Activated CD8-positive, alpha-beta T cell treated with anti-CD3 and anti-CD28 coated beads for 36 hours (primary cell): ENCODE measurements around the gene DHX34. TPM values are rescaled to one million over a fixed set of nuclear protein-coding genes. Genes with fewer than 3 reads are reported as not detected.

ENCODE experiments used
- ATAC-seq: fragments of 200-7000 bp; cut with Tn5 transposase; one replicate; pipeline ENCODE4 v1.10.0; 2021; ENCODE audit warnings: mild to moderate bottlenecking, moderate library complexity
- CTCF ChIA-PET: fragments of 350-600 bp; sonication (Branson Sonifier 250); formaldehyde crosslinking; loops from one replicate; lab custom pipeline; 2021; ENCODE audit warnings: antibody characterized with exemption; lab: Charles Lee
- POLR2A ChIA-PET: fragments of 350-600 bp; sonication (Branson Sonifier 250); formaldehyde crosslinking; loops from one replicate; lab custom pipeline; 2021; ENCODE audit warnings: antibody characterized with exemption; lab: Charles Lee
- DNase-seq: peaks from one replicate; pipeline ENCODE4 v3.0.0-alpha.2; 2020
- H3K27ac Mint-ChIP-seq: one replicate; pipeline ENCODE4 v1.8.0; 2021; ENCODE audit warnings: mild to moderate bottlenecking, mixed read lengths
- H3K27me3 Mint-ChIP-seq: one replicate; pipeline ENCODE4 v1.8.0; 2021; ENCODE audit warnings: mixed read lengths
- H3K36me3 Mint-ChIP-seq: one replicate; pipeline ENCODE4 v1.8.0; 2021; ENCODE audit warnings: low read depth, mixed read lengths
- H3K4me1 Mint-ChIP-seq: one replicate; pipeline ENCODE4 v1.8.0; 2021; ENCODE audit warnings: low read depth, mixed read lengths
- H3K4me3 Mint-ChIP-seq: one replicate; pipeline ENCODE4 v1.8.0; 2021; ENCODE audit warnings: mild to moderate bottlenecking, moderate library complexity, mixed read lengths
- H3K9me3 Mint-ChIP-seq: one replicate; pipeline ENCODE4 v1.8.0; 2021; ENCODE audit warnings: mixed read lengths
- intact Hi-C: fragments of 100-400 bp; cut with micrococcal nuclease; formaldehyde crosslinking; loops from one replicate; pipeline ENCODE4 v1.10.0; 2022
- total RNA-seq, 2 experiments: library from RNA; stranded (reverse); gene quantifications; one replicate each; pipeline ENCODE4 v1.2.3, GENCODE V29; 2021
- TF ChIP-seq, protein P1 (sequence below): fragments of 200-600 bp; IDR thresholded peaks from one replicate; pipeline ENCODE4 v1.8.0; 2022; ENCODE audit warnings: antibody characterized with exemption, mild to moderate bottlenecking

The DHX34 gene
- total RNA-seq, 2 experiments from 2014 or later: 14.2 to 14.9 TPM

DNA sequence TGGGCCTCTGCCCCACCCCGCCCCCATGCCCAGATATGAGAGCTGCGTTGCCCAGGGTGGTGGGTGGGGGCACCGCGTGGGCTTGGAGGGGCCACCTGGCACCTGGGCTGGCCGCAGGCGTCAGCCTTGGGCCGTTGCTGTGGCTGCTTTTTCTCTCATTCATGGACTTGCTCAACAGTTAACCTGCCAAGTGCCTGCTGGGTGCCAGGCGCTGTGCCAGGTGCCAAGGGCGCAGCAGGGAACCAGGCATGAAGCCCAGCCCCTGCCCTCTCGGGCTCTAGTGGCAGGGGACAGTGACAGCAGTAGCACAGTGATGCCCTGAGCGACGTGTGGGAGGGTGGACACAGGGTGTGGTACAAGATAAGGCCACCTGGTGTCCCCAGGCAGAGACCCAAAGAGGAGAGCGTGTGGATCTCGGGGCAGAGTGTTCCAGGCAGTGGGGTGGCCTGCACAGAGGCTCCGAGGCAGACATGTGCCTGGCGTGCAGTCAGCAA is 28.1 kb downstream of the DHX34 start:
- Mint-ChIP-seq H3K27ac (no peak overlapping the region), H3K36me3 (peaks cover 27% of the 10 kb centered on the region), H3K9me3 (no peaks in the 10 kb centered on the region), H3K4me3 (no peak overlapping the region), H3K27me3 (no peaks in the 10 kb centered on the region), H3K4me1 (peaks cover 17% of the 10 kb centered on the region)
- TF ChIP-seq, protein P1, sequence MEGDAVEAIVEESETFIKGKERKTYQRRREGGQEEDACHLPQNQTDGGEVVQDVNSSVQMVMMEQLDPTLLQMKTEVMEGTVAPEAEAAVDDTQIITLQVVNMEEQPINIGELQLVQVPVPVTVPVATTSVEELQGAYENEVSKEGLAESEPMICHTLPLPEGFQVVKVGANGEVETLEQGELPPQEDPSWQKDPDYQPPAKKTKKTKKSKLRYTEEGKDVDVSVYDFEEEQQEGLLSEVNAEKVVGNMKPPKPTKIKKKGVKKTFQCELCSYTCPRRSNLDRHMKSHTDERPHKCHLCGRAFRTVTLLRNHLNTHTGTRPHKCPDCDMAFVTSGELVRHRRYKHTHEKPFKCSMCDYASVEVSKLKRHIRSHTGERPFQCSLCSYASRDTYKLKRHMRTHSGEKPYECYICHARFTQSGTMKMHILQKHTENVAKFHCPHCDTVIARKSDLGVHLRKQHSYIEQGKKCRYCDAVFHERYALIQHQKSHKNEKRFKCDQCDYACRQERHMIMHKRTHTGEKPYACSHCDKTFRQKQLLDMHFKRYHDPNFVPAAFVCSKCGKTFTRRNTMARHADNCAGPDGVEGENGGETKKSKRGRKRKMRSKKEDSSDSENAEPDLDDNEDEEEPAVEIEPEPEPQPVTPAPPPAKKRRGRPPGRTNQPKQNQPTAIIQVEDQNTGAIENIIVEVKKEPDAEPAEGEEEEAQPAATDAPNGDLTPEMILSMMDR: no peak
- ATAC-seq: no peak
- POLR2A ChIA-PET: no interaction called here
- CTCF ChIA-PET: interaction anchor here (3.8 kb wide), 1 partner anchor 14 kb away, joined by 10 read pairs; no protein-coding TSS in a partner anchor
- intact Hi-C loops: no loop called here
- no peak for DNase-seq

DNA sequence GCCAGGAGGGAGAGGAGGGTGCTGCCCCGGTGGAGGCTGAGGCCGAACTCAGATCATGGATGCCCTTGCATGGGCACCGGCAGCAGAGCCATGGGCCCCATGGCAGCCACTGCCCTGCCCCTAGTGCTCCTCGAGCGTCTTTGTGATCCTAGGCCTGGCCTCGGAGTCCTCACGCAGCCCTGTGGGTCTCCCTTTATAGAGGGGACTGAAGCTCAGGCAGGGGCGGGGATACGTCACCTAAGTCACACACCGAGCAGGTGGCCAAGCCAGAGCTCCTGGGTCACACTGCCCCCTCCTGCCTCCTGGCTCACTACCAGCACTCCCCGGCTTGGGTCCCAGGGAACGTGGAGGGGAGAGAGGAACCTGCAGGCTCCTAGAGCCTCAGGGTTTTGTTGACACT is 28.7 kb downstream of the DHX34 start:
- intact Hi-C loops: no loop called here
- Mint-ChIP-seq H3K36me3 (peaks cover 27% of the 10 kb centered on the region), H3K9me3 (no peaks in the 10 kb centered on the region), H3K4me3 (no peak overlapping the region), H3K27me3 (no peaks in the 10 kb centered on the region), H3K4me1 (peaks cover 19% of the 10 kb centered on the region), H3K27ac (no peak overlapping the region)
- no peak for DNase-seq
- CTCF ChIA-PET: interaction anchor here (3.8 kb wide), 1 partner anchor 13 kb away, joined by 10 read pairs; no protein-coding TSS in a partner anchor
- TF ChIP-seq, protein P1: no peak
- ATAC-seq: no peak
- POLR2A ChIA-PET: no interaction called here

DNA sequence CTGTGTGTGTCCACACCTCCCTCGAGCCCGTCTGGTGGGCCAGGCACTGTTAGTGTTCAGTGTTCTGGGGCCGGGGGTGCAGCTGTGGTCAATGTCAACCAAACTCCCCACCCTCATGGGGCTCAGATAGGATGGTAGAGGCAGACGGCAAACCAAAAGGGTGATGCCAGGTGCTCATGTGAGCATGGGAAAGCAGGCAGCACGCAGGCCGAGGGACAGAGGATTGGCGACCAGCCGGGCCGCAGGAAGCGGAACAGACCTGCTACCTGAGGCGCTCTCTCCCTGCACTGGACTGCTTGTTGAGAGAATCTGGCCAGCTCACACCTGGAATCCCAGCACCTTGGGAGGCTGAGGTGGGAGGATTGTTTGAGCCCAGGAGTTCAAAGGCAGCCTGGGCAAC is 29.1 kb downstream of the DHX34 start:
- Mint-ChIP-seq H3K27ac (no peak overlapping the region), H3K4me3 (no peak overlapping the region), H3K36me3 (peaks cover 27% of the 10 kb centered on the region), H3K4me1 (peaks cover 21% of the 10 kb centered on the region), H3K27me3 (no peaks in the 10 kb centered on the region), H3K9me3 (no peaks in the 10 kb centered on the region)
- no peak for DNase-seq
- ChIA-PET CTCF (interaction anchor here (3.8 kb wide), 1 partner anchor 13 kb away, joined by 10 read pairs; no protein-coding TSS in a partner anchor), POLR2A (no interaction called here)
- intact Hi-C loops: no loop called here
- ATAC-seq: no peak
- TF ChIP-seq, protein P1: no peak

DNA sequence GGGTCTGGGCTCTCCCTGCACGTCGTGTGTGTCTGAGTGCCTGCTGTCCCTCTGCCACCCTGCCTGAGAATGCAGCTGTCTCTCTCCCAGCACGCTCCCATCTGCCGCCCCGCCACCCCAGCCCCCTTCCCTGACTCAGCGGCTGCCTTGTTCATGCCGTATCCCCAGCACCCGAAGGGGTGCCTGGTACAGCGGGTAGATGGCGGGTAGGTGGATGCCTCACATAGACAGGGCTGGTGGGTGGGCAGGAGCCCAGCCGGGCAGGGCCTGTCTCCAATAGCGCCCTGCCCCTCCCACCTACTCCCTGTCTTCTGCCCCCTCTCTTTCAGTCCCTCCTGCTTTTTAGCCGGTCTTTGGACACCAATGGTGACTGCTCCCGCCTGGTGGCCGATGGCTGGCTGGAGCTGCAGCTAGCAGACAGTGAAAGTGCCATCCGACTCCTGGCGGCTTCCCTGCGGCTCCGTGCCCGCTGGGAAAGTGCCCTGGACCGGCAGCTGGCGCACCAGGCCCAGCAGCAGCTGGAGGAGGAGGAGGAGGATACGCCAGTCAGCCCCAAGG is 30.3 kb downstream of the DHX34 start:
- intact Hi-C loops: no loop called here
- CTCF ChIA-PET: no interaction called here
- Mint-ChIP-seq H3K4me1 (peaks cover 26% of the 10 kb centered on the region), H3K9me3 (no peaks in the 10 kb centered on the region), H3K27ac (no peak overlapping the region), H3K36me3 (peaks cover 25% of the 10 kb centered on the region), H3K27me3 (no peaks in the 10 kb centered on the region), H3K4me3 (no peak overlapping the region)
- ATAC-seq (no peak), DNase-seq (no peak)
- TF ChIP-seq, protein P1: no peak
- POLR2A ChIA-PET: no interaction called here

DNA sequence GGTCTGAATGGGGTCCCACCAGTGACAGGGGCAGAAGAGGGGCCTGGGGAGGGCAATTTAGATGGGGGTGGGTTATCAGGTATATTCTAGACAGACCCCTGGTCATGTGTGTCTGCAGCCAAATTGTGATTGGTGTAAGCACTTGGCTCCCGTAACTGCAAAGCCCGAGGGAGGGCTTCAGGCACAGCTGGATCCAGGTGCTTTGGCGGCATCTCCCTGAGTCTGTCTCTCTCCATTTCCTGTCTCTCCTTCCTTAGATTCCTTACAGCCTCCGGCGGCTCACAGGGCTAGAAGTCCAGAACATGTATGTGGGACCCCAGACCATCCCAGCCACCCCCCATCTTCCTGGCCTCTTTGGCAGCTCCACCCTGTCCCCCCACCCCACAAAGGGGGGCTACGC is 31.4 kb downstream of the DHX34 start:
- DNase-seq (no peak), ATAC-seq (no peak)
- TF ChIP-seq, protein P1: no peak
- Mint-ChIP-seq H3K36me3 (peaks cover 23% of the 10 kb centered on the region), H3K27me3 (no peaks in the 10 kb centered on the region), H3K27ac (no peak overlapping the region), H3K4me1 (peaks cover 26% of the 10 kb centered on the region), H3K4me3 (no peak overlapping the region), H3K9me3 (no peaks in the 10 kb centered on the region)
- ChIA-PET POLR2A (no interaction called here), CTCF (no interaction called here)
- intact Hi-C loops: no loop called here
